Body of pancreas (tissue), 4 donors: ENCODE data around the gene ATG7. TPM values are rescaled to one million over a fixed set of nuclear protein-coding genes. Genes with fewer than 3 reads are reported as not detected.

Experiments used
- ATAC-seq: fragments of 150-250 bp; one replicate; pipeline ENCODE4 v1.9.1; 2016
- DNase-seq, 4 donors: peaks; one replicate each; pipeline ENCODE4 v3.0.0-alpha.2; 2019
- H3K27ac ChIP-seq, 4 donors: fragments of 200-600 bp; sonication (generic); 1 replicate in 3 of 4; 2 replicates in 1 of 4; pipeline versions ENCODE4 v1.5.1 to v1.6.1; 2016 to 2019; ENCODE audit warnings: mild to moderate bottlenecking in 1 of 4, mixed read lengths in 1 of 4, moderate library complexity in 1 of 4
- H3K27me3 ChIP-seq, 2 donors: fragments of 200-600 bp; sonication (generic); one replicate each; pipeline ENCODE4 v1.6.0; 2016; ENCODE audit warnings: mild to moderate bottlenecking in 1 of 2
- H3K36me3 ChIP-seq, 2 donors: fragments of 200-600 bp; sonication (generic); replicated peaks in 1 of 2; 2 replicates each; pipeline ENCODE4 v1.5.1; 2016; ENCODE audit warnings: low read depth in 2 of 2; ENCODE audit not compliant: insufficient read depth in 1 of 2
- H3K4me1 ChIP-seq: fragments of 200-600 bp; sonication (generic); one replicate; pipeline ENCODE4 v1.6.0; 2016
- H3K4me3 ChIP-seq, 2 donors: fragments of 200-600 bp; sonication (generic); 1 replicate in 1 of 2; 2 replicates in 1 of 2; pipeline ENCODE4 v1.5.1; 2016 to 2019
- H3K9me3 ChIP-seq, 3 donors: fragments of 200-600 bp; sonication (generic); 1 replicate in 2 of 3; 2 replicates in 1 of 3; pipeline ENCODE4 v1.5.1; 2016
- CTCF ChIP-seq, 7 experiments: fragments of 450-650 bp in 4 of 7; fragments of 200-600 bp in 3 of 7; sonication (generic) in 3 of 7; IDR thresholded peaks; one replicate each; pipeline ENCODE4 v1.5.1; 2016 to 2019; ENCODE audit warnings: antibody characterized with exemption in 7 of 7
- POLR2A ChIP-seq, 3 donors: fragments of 450-650 bp; IDR thresholded peaks; one replicate each; pipeline ENCODE4 v1.6.1; 2016; ENCODE audit warnings: antibody characterized with exemption in 3 of 3, mild to moderate bottlenecking in 2 of 3
- WGBS, 2 donors: methylation state at CpG; one replicate each; pipeline ENCODE4 v1.1.5; 2017; 5-methylcytosine and 5-hydroxymethylcytosine counted together
- intact Hi-C: fragments of 100-400 bp; cut with DNase I; formaldehyde crosslinking; loops from one replicate; pipeline ENCODE4 v1.15.1; 2023
- total RNA-seq, 2 donors: library from RNA; depleted of rRNA; stranded (reverse); fragments of >200 nt; gene quantifications; one replicate each; pipeline ENCODE4 v1.1.0, GENCODE V29; 2016

Gene ATG7
- total RNA-seq, 2 donors from 2014 or later = 40.5 to 43.6 TPM

- intact Hi-C loops = no loop called here
- no peaks in the 10 kb centered on the region for H3K4me1 ChIP-seq
- ATAC-seq (no peak), DNase-seq (no peak)
- no peak overlapping the region for H3K4me3 ChIP-seq
- no peaks in the 10 kb centered on the region for H3K27me3 ChIP-seq
- no peaks in the 10 kb centered on the region for H3K9me3 ChIP-seq
- TF ChIP-seq POLR2A (IDR thresholded peaks at IDR 0.05) (no peak), CTCF (IDR thresholded peaks at IDR 0.05) (no peak)
- no peaks in the 10 kb centered on the region for H3K36me3 ChIP-seq
- H3K27ac ChIP-seq = no peak overlapping the region
- 89 to 93% methylated on average over 14 of the region's 14 CpGs for WGBS, 2 donors
Measured at GRCh38 chr3:11539677-11540076, 267.5 kb downstream of the ATG7 start.

GRCh38 chr3:11541321-11542303 is 269.4 kb downstream of the ATG7 start:
- intact Hi-C loops = no loop called here
- Histone ChIP-seq H3K27me3 (no peaks in the 10 kb centered on the region), H3K27ac (no peak overlapping the region), H3K4me1 (no peaks in the 10 kb centered on the region), H3K36me3 (no peaks in the 10 kb centered on the region), H3K9me3 (no peaks in the 10 kb centered on the region), H3K4me3 (no peak overlapping the region)
- 76 to 78% methylated on average over 15 to 16 of the region's 16 CpGs for WGBS, 2 donors
- TF ChIP-seq POLR2A (IDR thresholded peaks at IDR 0.05) = no peak
- TF ChIP-seq CTCF (IDR thresholded peaks at IDR 0.05) = no peak
- ATAC-seq (no peak), DNase-seq (no peak)

GRCh38 chr3:11542551-11542950 is 270.4 kb downstream of the ATG7 start:
- H3K27me3 ChIP-seq = no peaks in the 10 kb centered on the region
- DNase-seq = no peak
- WGBS, 2 donors = 87 to 88% methylated on average over 7 of the region's 7 CpGs
- intact Hi-C loops = no loop called here
- no peak overlapping the region for H3K4me3 ChIP-seq
- H3K27ac ChIP-seq = no peak overlapping the region
- H3K4me1 ChIP-seq = no peaks in the 10 kb centered on the region
- ATAC-seq = no peak
- no peaks in the 10 kb centered on the region for H3K36me3 ChIP-seq
- H3K9me3 ChIP-seq = no peaks in the 10 kb centered on the region
- TF ChIP-seq POLR2A (IDR thresholded peaks at IDR 0.05) (no peak), CTCF (IDR thresholded peaks at IDR 0.05) (no peak)

- H3K4me3 ChIP-seq = no peak overlapping the region
- ATAC-seq (no peak), DNase-seq (no peak)
- intact Hi-C loops = no loop called here
- no peaks in the 10 kb centered on the region for H3K36me3 ChIP-seq
- no peak for TF ChIP-seq CTCF (IDR thresholded peaks at IDR 0.05)
- no peak for TF ChIP-seq POLR2A (IDR thresholded peaks at IDR 0.05)
- 93% methylated on average over 17 to 19 of the region's 19 CpGs for WGBS, 2 donors
- H3K9me3 ChIP-seq = no peaks in the 10 kb centered on the region
- no peak overlapping the region for H3K27ac ChIP-seq
- no peaks in the 10 kb centered on the region for H3K4me1 ChIP-seq
- H3K27me3 ChIP-seq = no peaks in the 10 kb centered on the region
Measured at GRCh38 chr3:11543141-11543947, 271.1 kb downstream of the ATG7 start.
